Measurements from ENCODE around the gene NVL.

NVL gene

DNA sequence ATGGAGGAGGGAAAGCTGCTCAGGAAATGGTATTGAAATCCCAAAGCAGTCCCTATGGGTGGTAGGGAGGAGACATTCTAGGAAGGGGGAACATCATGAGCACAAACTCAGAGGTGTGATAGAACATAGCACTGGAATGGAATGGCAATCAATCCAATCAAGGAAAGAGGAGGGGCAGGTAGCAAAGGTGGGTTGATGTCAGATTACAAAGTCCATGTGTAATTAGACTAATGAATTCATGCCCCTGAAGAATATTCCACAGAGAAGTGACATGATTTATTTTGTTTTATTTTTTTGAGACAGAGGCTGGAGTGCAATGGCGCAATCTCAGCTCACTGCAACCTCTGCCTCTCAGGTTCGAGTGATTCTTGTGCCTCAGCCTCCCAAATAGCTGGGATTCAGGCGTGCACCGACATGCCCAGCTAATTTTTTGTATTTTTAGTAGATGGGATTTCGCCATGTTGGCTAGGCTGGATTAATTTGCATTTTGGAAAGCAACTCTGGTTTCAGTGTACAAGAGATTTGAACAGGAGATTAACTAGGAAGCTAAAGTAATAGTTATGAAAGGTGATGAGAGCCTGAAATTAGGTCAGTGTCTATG, 110.9 kb downstream of the NVL start (continued):
- 0 out of 2 replicates have a peak, but pooled peaks have one; percentile 17 for TF ChIP-seq ZNF341 (tag by site-specific recombination; IDR thresholded peaks at IDR 0.05; ENCODE audit: low read depth)
- TF ChIP-seq ZNF146 (tag by site-specific recombination; IDR thresholded peaks at IDR 0.05) = no peak
- no peak for TF ChIP-seq ZFHX2 (tag by site-specific recombination; conservative IDR thresholded peaks at IDR 0.05)
- TF ChIP-seq ZNF660 (tag by site-specific recombination; IDR thresholded peaks at IDR 0.05) = peak; percentile 98
- TF ChIP-seq, protein P1, sequence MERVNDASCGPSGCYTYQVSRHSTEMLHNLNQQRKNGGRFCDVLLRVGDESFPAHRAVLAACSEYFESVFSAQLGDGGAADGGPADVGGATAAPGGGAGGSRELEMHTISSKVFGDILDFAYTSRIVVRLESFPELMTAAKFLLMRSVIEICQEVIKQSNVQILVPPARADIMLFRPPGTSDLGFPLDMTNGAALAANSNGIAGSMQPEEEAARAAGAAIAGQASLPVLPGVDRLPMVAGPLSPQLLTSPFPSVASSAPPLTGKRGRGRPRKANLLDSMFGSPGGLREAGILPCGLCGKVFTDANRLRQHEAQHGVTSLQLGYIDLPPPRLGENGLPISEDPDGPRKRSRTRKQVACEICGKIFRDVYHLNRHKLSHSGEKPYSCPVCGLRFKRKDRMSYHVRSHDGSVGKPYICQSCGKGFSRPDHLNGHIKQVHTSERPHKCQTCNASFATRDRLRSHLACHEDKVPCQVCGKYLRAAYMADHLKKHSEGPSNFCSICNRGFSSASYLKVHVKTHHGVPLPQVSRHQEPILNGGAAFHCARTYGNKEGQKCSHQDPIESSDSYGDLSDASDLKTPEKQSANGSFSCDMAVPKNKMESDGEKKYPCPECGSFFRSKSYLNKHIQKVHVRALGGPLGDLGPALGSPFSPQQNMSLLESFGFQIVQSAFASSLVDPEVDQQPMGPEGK (tag by site-specific recombination; IDR thresholded peaks at IDR 0.05) = 0 out of 2 replicates have a peak, but pooled peaks have one; percentile 27
- TF ChIP-seq ZNF501 (tag by site-specific recombination; IDR thresholded peaks at IDR 0.05) = no peak
- TF ChIP-seq, protein P2, sequence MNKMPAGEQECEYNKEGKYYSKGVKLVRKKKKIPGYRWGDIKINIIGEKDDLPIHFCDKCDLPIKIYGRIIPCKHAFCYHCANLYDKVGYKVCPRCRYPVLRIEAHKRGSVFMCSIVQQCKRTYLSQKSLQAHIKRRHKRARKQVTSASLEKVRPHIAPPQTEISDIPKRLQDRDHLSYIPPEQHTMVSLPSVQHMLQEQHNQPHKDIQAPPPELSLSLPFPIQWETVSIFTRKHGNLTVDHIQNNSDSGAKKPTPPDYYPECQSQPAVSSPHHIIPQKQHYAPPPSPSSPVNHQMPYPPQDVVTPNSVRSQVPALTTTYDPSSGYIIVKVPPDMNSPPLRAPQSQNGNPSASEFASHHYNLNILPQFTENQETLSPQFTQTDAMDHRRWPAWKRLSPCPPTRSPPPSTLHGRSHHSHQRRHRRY (tag by site-specific recombination; IDR thresholded peaks at IDR 0.05) = no peak
- peak; percentile 60; the same call in 1 of the 2 replicates for TF ChIP-seq ZEB2 (tag by site-specific recombination; IDR thresholded peaks at IDR 0.05)
- TF ChIP-seq ZSCAN23 (tag by site-specific recombination; IDR thresholded peaks at IDR 0.05) = peak; percentile 22; the same call in 1 of the 2 replicates
- no peak for TF ChIP-seq HOXA7 (CRISPR knock-in tag; IDR thresholded peaks at IDR 0.05; ENCODE audit: borderline replicate concordance)
- peak; percentile 63 for TF ChIP-seq ZNF335 (tag by site-specific recombination; conservative IDR thresholded peaks at IDR 0.05)

DNA sequence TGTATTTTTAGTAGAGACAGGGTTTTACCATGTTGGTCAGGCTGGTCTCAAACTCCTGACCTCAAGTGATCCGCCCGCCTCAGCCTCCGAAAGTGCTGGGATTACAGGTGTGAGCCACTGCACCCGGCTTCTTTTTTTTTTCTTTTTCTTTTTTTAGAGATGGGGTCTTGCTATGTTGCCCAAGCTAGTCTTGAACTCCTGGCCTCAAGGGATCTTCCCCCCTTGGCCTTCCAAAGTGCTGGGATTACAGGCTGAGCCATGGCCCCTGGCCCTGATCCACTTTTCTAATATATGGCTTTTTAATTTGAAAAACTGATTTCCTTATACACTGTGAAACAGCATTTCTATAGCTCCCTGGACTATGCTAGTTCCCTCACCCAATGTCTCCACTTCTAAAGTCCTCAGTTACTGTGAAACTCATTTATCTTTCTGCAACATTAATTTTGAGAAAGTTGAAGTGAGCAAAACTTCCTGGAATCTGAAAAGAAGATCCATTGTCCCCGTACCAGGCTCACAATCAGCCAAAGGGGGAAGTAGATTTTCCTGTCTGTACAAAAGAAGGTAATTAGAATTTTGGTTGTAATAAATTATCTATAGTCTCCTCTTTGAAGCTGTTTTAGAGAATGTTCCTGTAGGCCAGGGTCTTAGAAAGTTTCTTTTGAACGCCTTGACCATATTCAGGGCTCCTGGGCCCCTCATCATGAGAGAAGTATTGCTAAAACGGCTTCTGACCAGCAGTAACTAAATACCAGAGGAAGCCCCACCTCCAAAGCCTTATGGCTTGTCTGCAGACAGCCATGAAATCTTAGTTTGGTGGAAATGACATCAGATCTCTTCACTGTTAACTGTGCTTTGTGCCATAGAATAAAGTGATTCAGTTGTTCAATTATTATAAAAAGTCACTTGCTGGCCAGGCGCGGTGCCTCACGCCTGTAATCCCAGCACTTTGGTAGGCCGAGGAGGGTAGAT, 112.0 kb downstream of the NVL start:
- H3K36me3 ChIP-seq (ENCODE audit: control insufficient read depth in 2 of 2, insufficient read depth in 1 of 2, low read length in 2 of 2) = no peaks in the 10 kb centered on the region
- ChIA-PET POLR2A (interaction anchor here (0.6 kb wide), 1 partner anchor 112 kb away, joined by 3 read pairs; no protein-coding TSS in a partner anchor), CTCF (interaction anchor here (0.6 to 0.7 kb wide), 2 partner anchors 16 to 338 kb away, joined by 3 read pairs; no protein-coding TSS in a partner anchor)
- no peak overlapping the region for H3K27ac ChIP-seq (ENCODE audit: extremely low read depth, low read depth, low read length)
- peaks cover 8% of the 10 kb centered on the region; the same call in 1 of the 2 replicates for H3K4me1 ChIP-seq (ENCODE audit: control insufficient read depth, insufficient read depth, low read length)
- no peaks in the 10 kb centered on the region for H3K9me3 ChIP-seq (ENCODE audit: control insufficient read depth, insufficient read depth, low read depth, low read length)
- no peak overlapping the region for H3K4me3 ChIP-seq (ENCODE audit: low read depth, low read length)
- TF ChIP-seq FEZF1 (tag by site-specific recombination; IDR thresholded peaks at IDR 0.05) (0 out of 2 replicates have a peak, but pooled peaks have one; percentile 11), ZNF677 (tag by site-specific recombination; IDR thresholded peaks at IDR 0.05) (peak; percentile 62; the same call in 1 of the 2 replicates), ZNF670 (tag by site-specific recombination; IDR thresholded peaks at IDR 0.05; ENCODE audit: low read depth) (no peak), ZNF549 (tag by site-specific recombination; IDR thresholded peaks at IDR 0.05) (no peak), ZNF335 (tag by site-specific recombination; conservative IDR thresholded peaks at IDR 0.05) (peak; percentile 47), ZNF354C (tag by site-specific recombination; IDR thresholded peaks at IDR 0.05; ENCODE audit: borderline replicate concordance, low read depth) (no peak), ZNF514 (tag by site-specific recombination; IDR thresholded peaks at IDR 0.05) (no peak), ZNF121 (tag by site-specific recombination; IDR thresholded peaks at IDR 0.05) (peak; percentile 98)
- TF ChIP-seq, protein P3, sequence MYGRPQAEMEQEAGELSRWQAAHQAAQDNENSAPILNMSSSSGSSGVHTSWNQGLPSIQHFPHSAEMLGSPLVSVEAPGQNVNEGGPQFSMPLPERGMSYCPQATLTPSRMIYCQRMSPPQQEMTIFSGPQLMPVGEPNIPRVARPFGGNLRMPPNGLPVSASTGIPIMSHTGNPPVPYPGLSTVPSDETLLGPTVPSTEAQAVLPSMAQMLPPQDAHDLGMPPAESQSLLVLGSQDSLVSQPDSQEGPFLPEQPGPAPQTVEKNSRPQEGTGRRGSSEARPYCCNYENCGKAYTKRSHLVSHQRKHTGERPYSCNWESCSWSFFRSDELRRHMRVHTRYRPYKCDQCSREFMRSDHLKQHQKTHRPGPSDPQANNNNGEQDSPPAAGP (tag by site-specific recombination; IDR thresholded peaks at IDR 0.05) = no peak
- TF ChIP-seq, protein P4, sequence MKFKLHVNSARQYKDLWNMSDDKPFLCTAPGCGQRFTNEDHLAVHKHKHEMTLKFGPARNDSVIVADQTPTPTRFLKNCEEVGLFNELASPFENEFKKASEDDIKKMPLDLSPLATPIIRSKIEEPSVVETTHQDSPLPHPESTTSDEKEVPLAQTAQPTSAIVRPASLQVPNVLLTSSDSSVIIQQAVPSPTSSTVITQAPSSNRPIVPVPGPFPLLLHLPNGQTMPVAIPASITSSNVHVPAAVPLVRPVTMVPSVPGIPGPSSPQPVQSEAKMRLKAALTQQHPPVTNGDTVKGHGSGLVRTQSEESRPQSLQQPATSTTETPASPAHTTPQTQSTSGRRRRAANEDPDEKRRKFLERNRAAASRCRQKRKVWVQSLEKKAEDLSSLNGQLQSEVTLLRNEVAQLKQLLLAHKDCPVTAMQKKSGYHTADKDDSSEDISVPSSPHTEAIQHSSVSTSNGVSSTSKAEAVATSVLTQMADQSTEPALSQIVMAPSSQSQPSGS (tag by site-specific recombination; IDR thresholded peaks at IDR 0.05; ENCODE audit: low read depth) = no peak
- TF ChIP-seq, protein P5, sequence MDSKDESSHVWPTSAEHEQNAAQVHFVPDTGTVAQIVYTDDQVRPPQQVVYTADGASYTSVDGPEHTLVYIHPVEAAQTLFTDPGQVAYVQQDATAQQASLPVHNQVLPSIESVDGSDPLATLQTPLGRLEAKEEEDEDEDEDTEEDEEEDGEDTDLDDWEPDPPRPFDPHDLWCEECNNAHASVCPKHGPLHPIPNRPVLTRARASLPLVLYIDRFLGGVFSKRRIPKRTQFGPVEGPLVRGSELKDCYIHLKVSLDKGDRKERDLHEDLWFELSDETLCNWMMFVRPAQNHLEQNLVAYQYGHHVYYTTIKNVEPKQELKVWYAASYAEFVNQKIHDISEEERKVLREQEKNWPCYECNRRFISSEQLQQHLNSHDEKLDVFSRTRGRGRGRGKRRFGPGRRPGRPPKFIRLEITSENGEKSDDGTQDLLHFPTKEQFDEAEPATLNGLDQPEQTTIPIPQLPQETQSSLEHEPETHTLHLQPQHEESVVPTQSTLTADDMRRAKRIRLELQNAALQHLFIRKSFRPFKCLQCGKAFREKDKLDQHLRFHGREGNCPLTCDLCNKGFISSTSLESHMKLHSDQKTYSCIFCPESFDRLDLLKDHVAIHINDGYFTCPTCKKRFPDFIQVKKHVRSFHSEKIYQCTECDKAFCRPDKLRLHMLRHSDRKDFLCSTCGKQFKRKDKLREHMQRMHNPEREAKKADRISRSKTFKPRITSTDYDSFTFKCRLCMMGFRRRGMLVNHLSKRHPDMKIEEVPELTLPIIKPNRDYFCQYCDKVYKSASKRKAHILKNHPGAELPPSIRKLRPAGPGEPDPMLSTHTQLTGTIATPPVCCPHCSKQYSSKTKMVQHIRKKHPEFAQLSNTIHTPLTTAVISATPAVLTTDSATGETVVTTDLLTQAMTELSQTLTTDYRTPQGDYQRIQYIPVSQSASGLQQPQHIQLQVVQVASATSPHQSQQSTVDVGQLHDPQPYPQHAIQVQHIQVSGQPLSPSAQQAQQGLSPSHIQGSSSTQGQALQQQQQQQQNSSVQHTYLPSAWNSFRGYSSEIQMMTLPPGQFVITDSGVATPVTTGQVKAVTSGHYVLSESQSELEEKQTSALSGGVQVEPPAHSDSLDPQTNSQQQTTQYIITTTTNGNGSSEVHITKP (tag by site-specific recombination; IDR thresholded peaks at IDR 0.05) = peak; percentile 91
- TF ChIP-seq, protein P6, sequence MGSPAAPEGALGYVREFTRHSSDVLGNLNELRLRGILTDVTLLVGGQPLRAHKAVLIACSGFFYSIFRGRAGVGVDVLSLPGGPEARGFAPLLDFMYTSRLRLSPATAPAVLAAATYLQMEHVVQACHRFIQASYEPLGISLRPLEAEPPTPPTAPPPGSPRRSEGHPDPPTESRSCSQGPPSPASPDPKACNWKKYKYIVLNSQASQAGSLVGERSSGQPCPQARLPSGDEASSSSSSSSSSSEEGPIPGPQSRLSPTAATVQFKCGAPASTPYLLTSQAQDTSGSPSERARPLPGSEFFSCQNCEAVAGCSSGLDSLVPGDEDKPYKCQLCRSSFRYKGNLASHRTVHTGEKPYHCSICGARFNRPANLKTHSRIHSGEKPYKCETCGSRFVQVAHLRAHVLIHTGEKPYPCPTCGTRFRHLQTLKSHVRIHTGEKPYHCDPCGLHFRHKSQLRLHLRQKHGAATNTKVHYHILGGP (tag by site-specific recombination; IDR thresholded peaks at IDR 0.05) = no peak

Data from HEK293 (cell line).